Measurements from ENCODE around the gene AIFM2.

The AIFM2 gene

DNA sequence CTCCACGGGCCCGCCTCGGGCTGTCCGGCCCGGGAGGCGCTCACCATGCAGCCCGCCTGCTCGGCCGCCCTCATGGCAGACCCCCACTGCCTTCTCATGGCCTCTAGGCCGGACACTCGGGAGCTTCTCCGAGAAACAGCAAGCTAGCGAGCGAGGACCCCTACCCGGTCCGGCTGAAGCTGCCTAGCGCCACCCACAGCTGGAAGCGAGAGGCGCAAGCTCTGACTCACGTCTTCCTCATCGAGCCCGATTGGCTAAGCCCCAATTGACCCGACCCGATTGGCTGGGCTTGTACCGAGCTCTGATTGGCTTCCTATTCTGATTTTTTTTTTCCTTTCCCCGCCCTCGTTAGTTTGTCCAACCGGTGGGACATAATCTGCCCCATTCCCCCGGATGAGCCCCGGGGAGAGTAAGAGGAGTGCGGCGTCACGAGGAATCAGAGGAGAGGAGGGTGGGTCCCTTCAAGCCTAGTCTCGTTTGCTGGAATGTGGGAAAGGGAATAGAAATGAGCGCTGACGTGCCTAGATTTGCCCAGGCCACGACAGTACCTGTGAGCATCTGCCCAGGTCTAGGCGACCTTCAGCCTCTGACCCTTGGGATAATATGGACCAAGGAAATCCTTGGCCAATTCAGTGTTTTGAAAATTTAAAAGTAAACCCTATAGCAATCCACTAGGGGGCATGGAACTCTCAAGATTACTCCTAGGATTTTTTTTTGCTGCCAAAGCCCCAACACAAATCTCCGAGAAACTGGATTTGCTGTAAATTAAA is 14.0 kb upstream of the AIFM2 start, which contains the start of gene TYSND1:
Gene TYSND1 (minus strand): TSS at position 212 of the 770 bp plus-strand sequence. CDS start 114 bp downstream, at position 98.
- DNase-seq (ENCODE audit: extremely low read depth in 1 of 2, low read depth in 1 of 2), result peak; percentile 79 to 95

DNA sequence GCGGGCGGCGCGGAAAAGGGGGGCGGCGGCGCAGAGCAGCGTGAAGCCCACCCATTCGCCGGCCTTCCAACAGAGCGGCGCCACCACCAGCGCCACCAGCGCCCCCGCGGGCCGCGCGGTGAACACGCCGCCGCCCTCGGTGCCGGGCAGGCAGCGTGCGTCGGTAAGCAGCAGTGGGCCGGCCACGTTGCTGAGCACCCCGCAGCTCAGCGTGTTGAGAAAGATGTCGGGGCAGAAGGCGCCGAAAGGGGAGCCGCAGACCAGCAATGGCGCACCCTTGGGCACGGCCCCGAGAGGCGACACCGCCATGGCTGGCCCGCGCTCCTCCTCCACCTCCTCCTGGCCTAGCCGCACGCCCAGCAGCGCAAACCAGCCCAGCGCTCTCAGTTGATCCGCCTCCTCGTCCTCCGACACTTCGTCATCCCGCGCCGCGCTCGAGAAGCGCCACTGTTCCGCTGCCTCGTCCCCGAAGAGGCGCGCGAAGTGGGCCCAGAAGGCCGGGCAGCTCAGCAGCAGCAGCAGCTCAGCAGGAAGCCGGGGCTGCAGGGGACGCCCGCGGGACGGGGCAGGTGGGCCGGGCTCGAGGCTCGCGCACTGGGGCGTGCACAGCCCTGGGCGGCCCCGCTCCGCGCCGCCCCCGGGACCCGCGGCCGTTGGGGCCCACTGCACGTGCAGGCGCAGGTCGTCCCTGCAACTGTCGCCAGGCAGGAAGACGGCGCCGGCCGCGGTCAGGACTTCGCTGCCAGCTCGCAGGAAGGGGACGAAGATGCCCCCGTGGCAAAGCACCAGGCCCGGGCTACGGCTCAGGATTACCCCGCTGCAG is 13.3 kb upstream of the AIFM2 start:
- peak; percentile 39 to 49 for DNase-seq (ENCODE audit: extremely low read depth in 1 of 2, low read depth in 1 of 2)

GRCh38 chr10:70145166-70145665 is 12.6 kb upstream of the AIFM2 start:
- DNase-seq (ENCODE audit: extremely low read depth in 1 of 2, low read depth in 1 of 2), result no peak

DNA sequence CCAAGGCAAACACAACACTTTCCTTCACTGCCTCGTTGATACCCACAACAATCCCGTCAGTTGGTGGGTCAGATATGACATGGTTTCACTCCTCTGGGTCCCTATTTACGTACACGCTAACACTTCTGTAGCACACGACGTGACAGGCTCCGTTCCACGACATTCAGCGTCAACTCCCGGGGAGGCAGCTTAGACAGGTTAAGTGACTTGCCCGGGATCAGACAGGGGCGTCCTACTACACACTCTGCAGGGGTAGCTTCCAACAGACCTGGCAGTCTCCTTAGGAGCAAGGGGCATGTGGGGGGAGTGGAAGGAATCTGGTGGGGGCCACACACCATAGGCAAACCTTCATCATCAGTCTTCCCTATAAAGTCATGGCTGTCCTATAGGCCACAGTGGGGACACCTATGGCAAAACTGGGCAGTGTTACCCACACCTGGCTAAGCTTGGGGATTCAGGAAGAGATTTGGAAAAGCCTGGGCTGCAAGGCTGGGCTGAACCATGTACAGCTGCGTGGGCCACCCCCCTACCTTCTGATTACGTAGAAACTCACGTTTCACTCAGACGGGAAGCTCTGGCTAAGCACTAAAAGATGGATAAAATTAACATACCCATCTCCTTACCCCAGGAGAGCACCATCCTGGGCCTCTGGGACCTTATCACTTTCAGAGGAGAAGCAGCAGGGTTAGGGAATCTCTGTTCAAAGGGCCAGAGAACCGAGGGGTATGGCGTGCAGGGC is 11.9 kb upstream of the AIFM2 start:
- no peak for DNase-seq (ENCODE audit: extremely low read depth in 1 of 2, low read depth in 1 of 2)

DNA sequence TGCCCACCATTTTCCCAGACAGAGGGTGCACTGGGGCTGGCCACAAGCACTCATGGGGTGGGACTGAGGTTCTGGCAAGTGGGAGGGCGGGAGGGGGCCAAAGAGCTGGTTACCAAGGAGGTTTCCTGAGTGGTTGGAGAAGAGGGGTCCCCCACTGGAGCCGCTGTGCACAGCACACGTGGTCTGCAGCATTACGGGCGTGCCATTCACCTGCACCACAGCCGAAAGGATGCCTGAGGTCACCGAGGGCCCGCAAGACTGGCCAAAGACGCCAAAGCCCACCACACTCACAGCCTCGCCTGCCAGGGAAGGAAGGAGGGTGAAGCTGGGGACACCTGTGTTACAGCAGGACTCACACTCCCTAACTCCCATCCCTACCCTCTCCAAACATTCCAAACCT is 9.9 kb upstream of the AIFM2 start:
- DNase-seq (ENCODE audit: extremely low read depth in 1 of 2, low read depth in 1 of 2), result no peak

- no peak for DNase-seq (ENCODE audit: extremely low read depth in 1 of 2, low read depth in 1 of 2)
Observed at GRCh38 chr10:70140297-70140696, 7.7 kb upstream of the AIFM2 start.

GRCh38 chr10:70139997-70140250 is 7.3 kb upstream of the AIFM2 start:
- no peak for DNase-seq (ENCODE audit: extremely low read depth in 1 of 2, low read depth in 1 of 2)

DNA sequence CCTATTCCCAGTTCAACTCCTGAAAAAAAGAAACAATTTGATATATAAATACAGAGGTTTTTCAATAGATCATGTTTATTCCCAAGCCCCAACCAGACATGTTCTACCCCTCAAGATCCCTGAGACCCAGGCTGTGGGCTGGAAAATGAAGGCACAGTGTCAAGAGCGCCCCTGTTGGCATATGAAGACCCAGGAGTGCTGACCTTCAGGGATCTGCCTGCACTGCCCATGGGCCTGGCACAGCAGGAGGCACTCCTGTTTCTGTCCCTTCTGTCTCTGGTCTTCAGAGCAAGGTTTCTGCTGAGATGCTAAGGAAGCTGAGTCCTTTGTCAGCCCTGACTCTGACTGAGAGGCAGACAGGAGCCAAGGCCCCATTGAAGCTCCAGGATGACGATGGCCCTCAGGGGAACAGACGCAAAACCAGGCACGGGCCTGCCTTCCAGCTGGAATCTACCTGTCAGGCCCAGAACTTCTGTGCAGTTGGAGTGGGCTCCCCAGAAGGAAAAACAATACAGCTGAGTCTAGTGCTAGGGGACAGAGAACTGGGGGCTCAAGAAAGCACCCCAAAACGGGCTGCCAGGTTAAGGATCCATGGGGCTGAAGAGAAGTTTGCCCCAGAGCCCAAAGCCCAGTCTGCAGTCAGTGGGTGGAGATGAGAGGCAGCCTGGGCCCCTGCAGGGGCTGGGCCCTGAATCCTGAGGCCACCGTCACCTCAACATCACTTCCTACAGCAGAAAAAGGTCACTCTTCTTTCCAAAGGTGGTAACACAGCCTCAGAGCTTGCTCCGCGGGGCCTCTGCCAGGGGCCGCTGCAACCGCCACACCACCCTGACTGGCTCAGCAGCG is 6.7 kb upstream of the AIFM2 start:
- no peak for DNase-seq (ENCODE audit: extremely low read depth in 1 of 2, low read depth in 1 of 2)

DNA sequence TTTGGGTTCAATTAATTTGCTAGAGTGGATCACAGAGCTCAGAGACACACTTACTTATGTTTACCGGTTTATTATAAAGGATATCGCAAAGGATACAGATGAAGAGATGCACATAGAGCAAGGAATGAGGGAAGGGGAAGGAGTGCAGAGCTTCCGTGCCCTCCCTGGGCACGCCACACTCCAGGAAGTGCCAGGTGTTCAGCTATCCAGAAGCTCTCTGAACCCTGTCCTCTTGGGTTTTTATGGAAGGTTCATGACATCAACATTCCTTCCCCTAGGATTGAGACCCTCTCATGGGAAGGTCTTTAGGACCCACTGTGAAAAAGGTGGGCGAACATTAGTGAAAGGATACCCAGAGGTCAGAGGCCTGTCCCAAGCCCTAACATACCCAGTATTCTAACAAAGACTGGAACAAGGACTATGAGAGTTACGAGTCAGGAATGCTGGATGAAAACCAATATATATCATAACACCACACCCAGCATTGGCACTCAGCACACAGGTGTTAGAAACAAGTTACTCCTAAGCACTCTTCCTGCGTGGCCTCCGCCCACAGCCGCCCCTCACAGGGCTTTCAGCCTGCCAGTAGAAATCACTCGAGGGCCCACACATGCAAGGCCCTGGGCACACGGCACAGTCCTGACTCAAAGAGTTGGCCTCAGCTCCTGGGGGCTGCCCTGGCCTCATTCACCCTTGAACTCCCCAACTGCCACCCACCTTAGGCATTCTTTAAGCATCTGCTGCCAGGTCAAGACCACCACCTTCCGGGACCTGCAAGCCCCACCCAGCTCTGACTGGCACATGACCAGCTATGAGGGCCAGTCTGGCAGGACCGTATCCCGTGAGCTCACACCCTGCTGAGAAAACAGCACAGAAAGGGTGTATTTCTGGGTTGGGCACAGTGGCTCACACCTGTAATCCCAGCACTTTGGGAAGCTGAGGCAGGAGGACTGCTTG is 5.6 kb upstream of the AIFM2 start:
- no peak for DNase-seq (ENCODE audit: extremely low read depth in 1 of 2, low read depth in 1 of 2)

- DNase-seq (ENCODE audit: extremely low read depth in 1 of 2, low read depth in 1 of 2), result no peak
Observed at GRCh38 chr10:70137135-70137534, 4.5 kb upstream of the AIFM2 start.

DNA sequence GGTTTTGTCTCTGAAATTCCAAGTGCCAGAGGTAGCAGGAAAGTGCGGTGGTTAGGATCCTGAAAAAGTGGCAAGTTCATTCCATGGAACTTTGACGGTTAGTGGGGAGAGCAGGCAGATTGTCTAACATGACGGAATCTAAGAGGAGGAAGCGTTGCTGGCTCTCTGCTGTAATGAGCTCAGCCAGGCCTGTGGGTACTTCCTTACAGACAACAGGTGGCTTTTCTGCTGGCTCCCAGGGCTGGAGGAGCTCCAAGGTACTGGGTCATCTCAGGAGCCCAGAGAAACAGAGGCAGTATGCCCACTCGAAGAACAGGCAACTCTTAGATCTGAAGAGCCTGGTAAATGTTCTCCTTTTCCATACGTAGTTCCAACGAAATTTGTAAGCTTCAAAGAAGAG is 3.1 kb upstream of the AIFM2 start:
- DNase-seq (ENCODE audit: extremely low read depth in 1 of 2, low read depth in 1 of 2), result no peak

DNA sequence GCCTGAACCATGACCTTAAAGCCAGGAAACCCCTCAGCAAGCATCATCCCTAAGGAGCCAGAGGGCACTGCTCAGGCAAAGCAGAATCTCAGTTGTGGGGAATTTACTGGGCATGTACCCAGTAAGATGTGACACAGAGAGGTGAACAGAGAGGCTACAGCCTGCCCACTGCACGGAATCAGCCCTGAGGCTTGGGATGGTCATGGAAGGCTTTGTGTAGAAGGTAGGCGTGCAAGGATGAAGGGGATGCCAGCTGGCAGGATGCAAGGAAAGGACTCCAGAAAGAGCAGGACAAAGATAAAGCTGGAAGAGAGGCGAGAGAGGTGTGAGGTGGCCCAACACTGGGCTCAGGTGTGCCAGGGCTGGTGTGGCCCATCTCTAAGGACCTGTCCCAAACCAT is 2.4 kb upstream of the AIFM2 start:
- DNase-seq (ENCODE audit: extremely low read depth in 1 of 2, low read depth in 1 of 2), result no peak

- no peak for DNase-seq (ENCODE audit: extremely low read depth in 1 of 2, low read depth in 1 of 2)
Observed at GRCh38 chr10:70131560-70131937, 1.1 kb downstream of the AIFM2 start.

GRCh38 chr10:70130878-70131559 is 1.6 kb downstream of the AIFM2 start:
- DNase-seq (ENCODE audit: extremely low read depth in 1 of 2, low read depth in 1 of 2), result no peak

DNA sequence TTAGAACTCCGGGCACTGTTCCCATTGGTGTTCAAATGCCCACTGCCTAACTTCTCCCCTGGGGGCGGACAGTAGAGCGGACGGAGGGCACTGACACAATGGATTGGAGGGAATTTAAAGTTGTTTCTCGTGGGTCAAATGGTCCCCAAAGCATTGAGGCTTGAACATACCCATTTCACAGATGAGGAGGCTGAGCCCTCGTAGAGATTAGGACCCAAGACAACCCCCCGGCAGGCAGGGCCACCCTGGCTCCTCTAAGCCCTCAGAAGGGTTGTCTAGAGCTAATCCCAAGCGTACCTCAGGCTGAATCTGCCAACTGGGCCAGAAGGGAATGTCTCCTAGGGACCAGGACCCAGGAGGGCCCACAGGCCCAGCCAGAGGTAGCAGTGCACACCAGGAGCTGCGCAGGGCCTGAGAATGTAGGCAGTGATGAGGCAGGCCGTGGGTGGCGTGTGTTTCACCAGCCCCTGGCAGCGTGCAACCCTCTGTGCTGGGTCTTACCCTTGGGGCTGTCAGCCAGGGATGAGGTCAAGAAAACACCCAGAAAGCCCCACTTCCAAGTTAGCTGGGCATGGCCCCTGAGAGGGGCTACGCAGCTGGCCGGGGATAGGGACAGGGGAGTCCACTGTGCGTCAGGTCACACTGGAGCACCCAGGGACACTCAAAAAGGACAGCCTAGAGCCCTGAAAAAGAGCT is 5.8 kb downstream of the AIFM2 start:
- DNase-seq (ENCODE audit: extremely low read depth in 1 of 2, low read depth in 1 of 2), result no peak

DNA sequence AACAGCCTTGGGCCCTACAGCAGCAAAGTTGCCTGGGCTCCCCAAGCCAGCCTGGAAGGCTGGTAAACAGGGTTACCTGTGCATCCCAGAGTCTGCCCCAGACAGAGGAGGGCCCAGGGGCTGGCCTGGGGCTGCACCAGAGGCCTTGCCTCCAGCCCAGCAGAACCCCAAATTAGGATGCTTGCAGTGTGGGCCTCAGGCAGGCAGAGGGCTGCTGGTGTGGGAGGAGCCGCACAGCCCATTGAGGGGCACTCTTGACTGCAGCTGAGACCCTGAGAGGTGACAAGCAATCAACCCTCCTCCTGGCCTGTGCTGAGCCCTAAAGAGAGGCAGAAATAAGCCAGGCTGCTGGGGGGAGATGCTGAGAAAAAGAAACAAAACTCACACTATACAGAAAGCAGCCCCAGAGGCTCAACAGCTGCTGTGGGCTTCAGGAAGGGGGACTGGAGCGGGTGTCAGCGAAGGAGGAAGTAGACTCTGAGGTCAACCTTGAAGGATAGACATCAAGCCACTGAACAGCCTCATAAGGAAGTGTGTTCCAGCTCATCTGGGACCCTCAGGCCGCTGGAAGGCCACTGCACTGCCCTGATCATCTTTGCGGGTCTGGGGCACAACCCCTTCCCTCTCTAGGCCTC is 6.6 kb downstream of the AIFM2 start:
- DNase-seq (ENCODE audit: extremely low read depth in 1 of 2, low read depth in 1 of 2), result no peak

- DNase-seq (ENCODE audit: extremely low read depth in 1 of 2, low read depth in 1 of 2), result no peak
Observed at GRCh38 chr10:70124918-70125317, 7.7 kb downstream of the AIFM2 start.

DNA sequence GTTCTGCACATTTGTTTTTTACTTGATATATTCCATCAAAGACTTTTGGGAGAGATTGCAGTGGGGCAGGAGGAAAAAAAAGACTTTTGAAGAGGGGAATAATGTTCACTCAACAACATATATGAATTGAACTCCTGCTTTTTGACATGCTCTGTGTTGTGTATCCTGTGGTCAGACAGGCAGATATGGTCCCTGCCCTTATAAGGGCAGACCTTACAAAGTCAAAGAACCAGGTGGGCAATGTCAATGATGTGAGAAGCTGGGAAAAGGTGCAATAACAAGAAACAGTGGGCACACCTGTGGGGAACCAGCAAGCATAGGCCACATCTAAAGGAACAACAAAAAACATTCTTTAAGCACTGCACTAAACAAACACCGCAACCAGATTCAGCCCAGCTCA is 8.2 kb downstream of the AIFM2 start:
- DNase-seq (ENCODE audit: extremely low read depth in 1 of 2, low read depth in 1 of 2), result no peak

All from stimulated activated CD8-positive, alpha-beta memory T cell treated with anti-CD3 and anti-CD28 coated beads, Interleukin-7, amount 100 ng/mL, for 48 hours (primary cell).